ENCODE measurements around the gene TBC1D16. TPM values are rescaled to one million over a fixed set of nuclear protein-coding genes. Genes with fewer than 3 reads are reported as not detected.

The TBC1D16 gene
- total RNA-seq, 2 experiments from 2014 or later = 0.74 to 1.2 TPM

DNA sequence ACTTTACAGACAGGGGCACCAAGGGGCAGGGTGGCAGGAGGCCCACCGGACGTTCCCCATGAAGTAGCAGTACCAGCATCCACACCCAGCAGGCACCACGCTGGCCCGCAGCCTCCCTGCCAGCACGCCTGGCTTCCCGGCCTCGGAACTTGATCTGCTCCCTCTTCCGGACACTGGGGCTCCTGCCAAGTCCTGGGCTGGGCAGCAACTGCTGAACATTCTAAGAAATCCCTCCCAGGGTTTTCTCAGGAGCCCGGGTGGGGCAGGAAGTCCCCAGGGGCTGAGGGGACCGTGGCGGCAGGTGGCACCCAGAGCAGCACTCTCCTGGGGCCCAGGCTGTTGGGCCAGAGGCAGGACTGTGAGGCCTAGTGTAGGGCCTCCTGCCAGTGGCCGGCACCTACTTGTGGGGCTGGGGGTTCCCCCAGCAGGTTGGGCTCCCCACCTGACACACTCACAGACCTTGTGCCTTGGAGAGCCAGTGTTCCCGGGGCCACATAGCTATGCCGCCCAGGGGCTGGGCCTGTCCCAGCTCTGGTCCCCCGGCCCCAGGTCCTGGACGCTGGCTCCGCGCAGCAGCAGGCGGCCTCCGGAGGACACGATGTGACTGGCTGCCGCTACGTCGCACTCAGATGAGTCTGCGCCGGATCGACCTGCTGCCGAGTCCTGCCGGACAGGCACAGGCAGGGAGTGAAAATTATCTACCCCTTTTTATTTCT, 110.3 kb downstream of the TBC1D16 start:
- ChIA-PET POLR2A (no interaction called here), CTCF (interaction anchor here (1.4 to 2.1 kb wide), 2 partner anchors 9 to 21 kb away, joined by 3 to 6 read pairs; no protein-coding TSS in a partner anchor)
- DNase-seq = no peak
- Mint-ChIP-seq H3K4me1 (peaks cover 28% of the 10 kb centered on the region), H3K4me3 (no peak overlapping the region), H3K27me3 (peaks cover 5% of the 10 kb centered on the region), H3K9me3 (no peaks in the 10 kb centered on the region), H3K36me3 (ENCODE audit: low read depth) (no peaks in the 10 kb centered on the region), H3K27ac (no peak overlapping the region)

DNA sequence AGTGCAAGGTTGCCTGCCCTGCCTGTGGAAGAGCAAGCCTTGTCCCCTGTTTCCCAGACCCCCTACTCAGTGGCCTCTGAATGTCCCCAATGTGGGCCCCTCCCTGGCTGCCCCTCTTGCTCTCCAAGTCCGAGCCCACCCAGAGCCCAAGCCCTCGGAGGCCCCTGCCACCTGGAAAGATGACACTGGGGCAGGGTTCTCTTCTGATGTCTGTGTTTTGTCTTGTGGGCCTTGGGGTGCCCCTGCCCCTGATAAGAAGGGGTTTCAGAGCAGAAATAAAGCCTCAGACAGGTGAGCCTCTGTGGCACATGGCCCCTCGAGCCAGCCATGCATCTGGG, 111.1 kb downstream of the TBC1D16 start:
- H3K9me3 Mint-ChIP-seq = no peaks in the 10 kb centered on the region
- H3K27me3 Mint-ChIP-seq = peaks cover 5% of the 10 kb centered on the region
- peak overlapping the region; percentile 40 for H3K4me3 Mint-ChIP-seq
- H3K36me3 Mint-ChIP-seq (ENCODE audit: low read depth) = no peaks in the 10 kb centered on the region
- no peak overlapping the region for H3K27ac Mint-ChIP-seq
- H3K4me1 Mint-ChIP-seq = peaks cover 28% of the 10 kb centered on the region
- CTCF ChIA-PET = interaction anchor here (1.4 kb wide), 1 partner anchor 9 kb away, joined by 3 read pairs; no protein-coding TSS in a partner anchor
- POLR2A ChIA-PET = no interaction called here
- no peak for DNase-seq

DNA sequence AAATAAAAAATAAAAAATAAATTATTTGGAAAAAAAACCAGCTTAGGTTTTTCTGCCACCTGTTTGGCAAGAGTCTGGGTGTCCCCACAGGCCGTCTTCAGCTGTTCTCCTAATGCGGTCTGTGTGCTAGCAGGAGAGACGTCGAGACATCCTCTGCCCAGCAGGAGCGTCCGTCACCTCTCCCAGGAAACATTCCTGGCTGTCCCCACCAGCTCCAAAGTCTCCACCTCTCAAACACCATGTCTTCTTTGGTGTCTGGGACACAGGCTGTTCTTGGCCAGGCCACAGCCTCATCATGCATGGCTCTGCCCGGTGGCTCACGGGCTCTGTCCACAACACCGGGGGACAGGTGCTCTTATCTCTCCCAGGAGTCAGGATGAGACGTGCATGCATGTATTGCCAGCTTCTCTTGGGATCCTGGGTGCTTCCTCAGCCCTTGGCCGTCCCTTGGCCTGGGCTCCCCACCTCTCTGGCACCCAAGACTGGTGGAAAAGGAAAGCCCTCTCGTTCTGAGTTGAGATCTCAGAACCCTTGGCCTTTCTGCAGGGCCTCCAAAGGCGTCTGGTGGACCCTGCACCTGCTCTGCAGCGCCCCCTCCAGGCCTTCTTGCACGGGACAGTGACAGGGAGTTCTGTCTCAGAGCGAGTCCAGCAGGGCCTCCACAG, 111.6 kb downstream of the TBC1D16 start:
- CTCF ChIA-PET = interaction anchor here (0.8 kb wide), 1 partner anchor 15 kb away, joined by 3 read pairs; no protein-coding TSS in a partner anchor
- Mint-ChIP-seq H3K27me3 (peaks cover 5% of the 10 kb centered on the region), H3K4me1 (peaks cover 28% of the 10 kb centered on the region), H3K36me3 (ENCODE audit: low read depth) (no peaks in the 10 kb centered on the region), H3K9me3 (no peaks in the 10 kb centered on the region), H3K27ac (no peak overlapping the region), H3K4me3 (peak overlapping the region; percentile 13)
- POLR2A ChIA-PET = no interaction called here
- DNase-seq = peak; percentile 44

DNA sequence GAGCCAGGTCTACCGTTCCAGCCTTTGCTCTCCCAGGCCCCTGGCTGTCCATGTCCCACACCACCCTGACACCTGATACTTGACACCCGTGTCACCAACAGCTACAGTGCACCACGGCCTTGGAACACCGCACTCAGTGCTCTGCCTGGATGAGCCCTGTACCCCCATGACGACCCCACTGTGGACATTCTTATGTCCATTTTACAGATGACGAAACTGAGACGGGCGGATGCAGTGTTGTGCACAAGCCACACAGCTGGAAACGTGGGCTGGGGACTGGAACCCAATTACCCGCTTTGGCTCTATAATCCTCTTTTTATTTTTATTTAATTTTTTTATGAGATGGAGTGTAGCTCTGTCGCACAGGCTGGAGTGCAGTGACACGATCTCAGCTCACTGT, 112.9 kb downstream of the TBC1D16 start:
- ChIA-PET CTCF (no interaction called here), POLR2A (no interaction called here)
- Mint-ChIP-seq H3K27me3 (peaks cover 2% of the 10 kb centered on the region), H3K27ac (no peak overlapping the region), H3K36me3 (ENCODE audit: low read depth) (no peaks in the 10 kb centered on the region), H3K4me3 (no peak overlapping the region), H3K4me1 (peaks cover 26% of the 10 kb centered on the region), H3K9me3 (no peaks in the 10 kb centered on the region)
- no peak for DNase-seq

DNA sequence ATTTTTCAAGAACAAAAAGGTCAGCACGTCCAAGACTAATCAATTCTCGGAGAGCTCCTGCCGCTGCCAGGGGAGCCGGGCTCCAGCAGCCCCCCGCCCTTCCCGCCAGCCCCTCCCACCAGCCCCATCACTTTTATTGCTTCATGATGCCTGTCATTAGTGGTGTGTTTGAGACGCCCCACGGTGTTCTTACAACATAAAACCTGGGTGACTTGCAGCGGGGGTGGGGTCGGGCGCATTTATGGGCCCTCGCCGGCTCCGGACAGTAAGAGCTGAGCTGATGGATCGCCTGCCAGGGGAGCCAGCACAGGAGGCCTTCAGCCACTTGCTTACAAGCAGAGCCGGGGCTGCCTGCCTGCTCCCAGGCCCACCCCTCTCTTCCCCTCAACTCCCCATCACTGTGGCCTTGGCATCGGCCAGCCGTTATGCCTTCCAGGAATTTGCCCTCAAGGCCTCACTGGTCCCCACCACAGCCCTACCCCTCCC, 113.5 kb downstream of the TBC1D16 start:
- ChIA-PET CTCF (no interaction called here), POLR2A (no interaction called here)
- H3K27ac Mint-ChIP-seq = peak overlapping the region; percentile 77
- H3K27me3 Mint-ChIP-seq = peaks cover 2% of the 10 kb centered on the region
- no peaks in the 10 kb centered on the region for H3K9me3 Mint-ChIP-seq
- peaks cover 20% of the 10 kb centered on the region for H3K4me1 Mint-ChIP-seq
- no peak overlapping the region for H3K4me3 Mint-ChIP-seq
- H3K36me3 Mint-ChIP-seq (ENCODE audit: low read depth) = no peaks in the 10 kb centered on the region
- DNase-seq = no peak

DNA sequence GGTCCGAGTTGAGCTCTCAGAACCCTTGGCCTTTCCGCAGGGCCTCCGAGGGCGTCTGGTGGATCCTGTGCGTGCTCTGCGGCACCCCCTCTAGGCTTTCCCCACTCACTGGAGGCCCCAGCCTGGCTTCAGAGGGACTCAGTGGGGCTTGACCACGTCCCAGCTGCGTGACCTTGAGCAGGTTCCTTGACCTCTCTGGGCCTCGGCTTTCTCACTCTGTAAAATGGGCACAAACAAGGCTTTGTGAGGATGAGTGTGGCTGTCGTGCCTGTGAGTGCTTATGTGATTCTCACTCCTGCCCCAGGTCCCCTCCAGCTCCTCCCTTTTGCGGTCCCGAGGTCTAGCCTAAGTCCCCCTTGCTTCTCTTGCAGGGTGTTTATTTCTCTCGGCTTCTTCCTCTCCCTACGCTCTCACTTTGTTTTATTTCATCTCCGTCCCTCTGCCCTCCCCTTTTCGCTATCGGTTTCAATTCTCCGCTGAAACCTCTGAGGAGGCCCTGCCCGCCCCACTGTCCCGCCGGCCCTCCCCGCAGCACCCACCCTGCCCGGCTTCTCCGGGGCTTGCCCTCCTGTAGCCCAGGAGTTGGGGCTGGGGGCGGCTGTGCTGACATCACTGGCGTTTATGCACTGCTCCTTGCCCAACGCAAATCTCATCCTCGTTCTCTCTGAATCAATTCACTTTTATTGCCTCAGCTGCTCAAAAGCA, 114.1 kb downstream of the TBC1D16 start:
- Mint-ChIP-seq H3K4me1 (peaks cover 16% of the 10 kb centered on the region), H3K27ac (peak overlapping the region; percentile 77), H3K36me3 (ENCODE audit: low read depth) (no peaks in the 10 kb centered on the region), H3K9me3 (no peaks in the 10 kb centered on the region), H3K27me3 (peaks cover 2% of the 10 kb centered on the region), H3K4me3 (peak overlapping the region; percentile 19)
- ChIA-PET POLR2A (no interaction called here), CTCF (no interaction called here)
- no peak for DNase-seq

DNA sequence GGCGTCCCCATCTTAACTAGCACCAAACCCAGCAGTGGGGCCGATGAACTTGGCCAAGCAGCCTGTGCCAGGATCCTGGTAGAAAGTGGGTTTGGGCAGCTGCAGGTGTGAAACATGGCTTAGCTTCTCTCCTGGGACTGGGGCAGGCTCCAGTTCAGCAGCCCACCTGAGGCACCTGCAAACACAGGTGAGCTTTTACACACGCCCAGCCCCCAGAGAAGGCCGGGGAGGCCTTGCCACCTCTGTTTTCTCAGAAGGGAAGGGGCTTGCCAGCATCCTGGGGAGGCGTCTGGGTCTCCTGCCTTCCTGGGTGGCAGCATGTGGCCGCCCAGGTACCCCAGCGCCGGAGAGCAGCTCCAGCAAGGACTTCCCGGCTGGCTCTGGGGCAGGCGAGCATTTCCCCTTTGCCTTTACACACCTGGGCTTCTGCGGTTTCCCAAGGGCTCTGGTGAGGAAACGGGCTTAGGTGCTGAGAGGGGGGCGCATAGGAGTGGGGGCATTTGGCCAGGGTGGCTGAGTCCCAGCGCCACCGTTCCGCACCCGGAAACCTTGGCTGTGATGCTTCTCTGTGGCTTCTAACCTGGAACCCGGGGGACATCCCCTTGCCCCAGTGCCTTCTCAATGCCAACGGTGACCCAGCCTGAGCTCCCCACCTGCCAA, 114.8 kb downstream of the TBC1D16 start:
- Mint-ChIP-seq H3K9me3 (no peaks in the 10 kb centered on the region), H3K27me3 (peaks cover 2% of the 10 kb centered on the region), H3K36me3 (ENCODE audit: low read depth) (no peaks in the 10 kb centered on the region), H3K4me3 (no peak overlapping the region), H3K4me1 (peaks cover 14% of the 10 kb centered on the region), H3K27ac (no peak overlapping the region)
- ChIA-PET POLR2A (no interaction called here), CTCF (no interaction called here)
- DNase-seq = no peak

DNA sequence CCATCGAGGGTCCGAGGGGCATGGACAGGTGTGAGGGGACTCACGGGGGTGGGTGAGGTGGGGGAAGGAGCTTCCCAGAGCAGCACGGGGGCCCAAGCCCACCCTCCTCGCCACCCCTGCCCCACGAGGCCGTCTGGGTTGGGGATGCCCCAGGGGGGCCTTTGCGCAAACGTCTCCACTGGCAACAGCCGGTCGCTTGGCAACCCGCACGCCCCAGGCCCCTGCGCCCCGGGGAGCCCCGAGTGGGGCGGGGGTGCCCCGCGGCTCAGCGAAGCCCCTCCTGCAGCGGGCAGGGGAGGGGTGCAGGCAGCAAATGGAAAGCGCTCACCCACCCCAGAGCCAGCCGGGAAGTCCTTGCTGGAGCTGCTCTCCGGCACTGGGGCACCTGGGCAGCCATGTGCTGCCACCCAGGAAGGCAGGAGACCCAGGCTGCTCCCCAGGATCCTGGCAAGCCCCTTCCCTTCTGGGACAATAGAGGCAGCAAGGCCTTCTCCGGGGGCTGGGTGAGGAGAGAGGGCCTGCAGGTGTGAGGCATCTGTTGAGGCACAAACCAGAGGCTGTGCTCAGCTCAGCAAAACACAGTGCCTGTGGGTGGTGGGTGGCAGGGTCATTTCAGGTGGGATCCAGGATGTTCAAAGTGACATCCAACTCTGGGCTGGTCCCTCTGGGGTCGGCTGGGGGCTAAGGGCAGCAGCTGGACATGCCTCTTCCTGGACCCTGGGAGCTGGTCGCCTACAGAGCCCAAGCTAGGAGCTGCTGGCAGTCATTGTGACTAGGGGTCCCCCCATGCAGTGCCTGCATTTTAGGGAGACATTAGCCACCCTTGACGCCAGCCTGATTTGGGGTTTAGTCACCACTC, 115.6 kb downstream of the TBC1D16 start:
- no peaks in the 10 kb centered on the region for H3K36me3 Mint-ChIP-seq (ENCODE audit: low read depth)

DNA sequence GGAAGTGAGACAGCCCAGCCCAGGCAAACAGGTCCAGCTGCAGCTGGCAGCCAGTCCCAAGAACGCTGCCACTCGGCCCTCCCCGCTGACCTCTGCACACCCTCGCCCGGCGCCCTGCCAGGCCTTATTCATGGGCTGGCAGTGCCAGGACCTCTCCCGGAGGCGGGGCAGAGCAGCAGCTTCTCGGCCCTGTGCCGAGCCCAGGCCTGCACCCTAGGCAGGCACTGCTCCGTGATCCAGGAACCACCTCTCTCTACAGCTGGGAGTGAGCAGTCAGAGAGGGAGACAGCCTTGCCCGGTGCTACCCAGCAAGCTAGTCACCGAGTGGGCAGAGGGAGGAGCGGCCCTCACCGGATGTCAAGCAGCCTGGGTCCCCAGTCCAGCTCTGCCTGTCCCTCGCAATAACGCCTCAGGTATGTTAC, 116.5 kb downstream of the TBC1D16 start:
- H3K4me1 Mint-ChIP-seq = peaks cover 4% of the 10 kb centered on the region
- no peak for DNase-seq
- H3K27me3 Mint-ChIP-seq = peaks cover 2% of the 10 kb centered on the region
- H3K9me3 Mint-ChIP-seq = no peaks in the 10 kb centered on the region
- ChIA-PET CTCF (no interaction called here), POLR2A (no interaction called here)
- no peaks in the 10 kb centered on the region for H3K36me3 Mint-ChIP-seq (ENCODE audit: low read depth)
- H3K27ac Mint-ChIP-seq = no peak overlapping the region
- no peak overlapping the region for H3K4me3 Mint-ChIP-seq

More for the DNA sequence above, 115.6 kb downstream of the TBC1D16 start:
- ChIA-PET POLR2A (no interaction called here), CTCF (no interaction called here)
- H3K4me1 Mint-ChIP-seq = peaks cover 11% of the 10 kb centered on the region
- H3K27me3 Mint-ChIP-seq = peaks cover 2% of the 10 kb centered on the region
- peak overlapping the region; percentile 50 for H3K27ac Mint-ChIP-seq
- H3K9me3 Mint-ChIP-seq = no peaks in the 10 kb centered on the region
- no peak overlapping the region for H3K4me3 Mint-ChIP-seq
- DNase-seq = no peak

DNA sequence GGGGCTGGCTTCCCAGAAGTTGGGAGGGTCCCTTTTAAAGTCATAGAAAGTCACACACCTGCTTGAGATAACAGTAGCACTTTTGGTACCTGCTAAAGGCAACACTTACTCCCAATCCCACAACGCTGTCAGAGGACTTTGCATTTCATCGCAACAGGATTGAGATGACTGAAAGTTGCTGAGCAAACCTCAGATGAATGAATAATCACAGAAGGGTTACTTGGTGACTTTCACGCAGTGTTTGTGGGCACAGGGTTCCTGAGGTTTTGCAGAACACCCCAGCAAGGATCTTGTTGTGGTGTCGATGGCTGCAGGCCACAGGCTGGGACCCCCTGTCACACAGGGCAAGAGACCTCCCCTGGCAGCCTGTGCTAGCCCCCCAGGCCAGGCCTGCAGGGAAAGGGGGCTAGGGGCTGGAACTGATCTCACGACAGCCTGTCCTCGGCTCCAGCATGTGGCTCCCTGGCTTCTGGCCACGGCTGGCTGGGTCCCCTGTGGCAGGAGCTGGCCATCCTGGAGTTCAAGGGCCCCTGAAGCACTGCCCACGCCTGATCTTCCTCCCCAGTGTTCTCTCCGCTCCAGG, 117.0 kb downstream of the TBC1D16 start:
- peaks cover 4% of the 10 kb centered on the region for H3K4me1 Mint-ChIP-seq
- no peak for DNase-seq
- peaks cover 2% of the 10 kb centered on the region for H3K27me3 Mint-ChIP-seq
- H3K36me3 Mint-ChIP-seq (ENCODE audit: low read depth) = no peaks in the 10 kb centered on the region
- H3K27ac Mint-ChIP-seq = no peak overlapping the region
- CTCF ChIA-PET = no interaction called here
- H3K9me3 Mint-ChIP-seq = no peaks in the 10 kb centered on the region
- no peak overlapping the region for H3K4me3 Mint-ChIP-seq
- POLR2A ChIA-PET = no interaction called here

DNA sequence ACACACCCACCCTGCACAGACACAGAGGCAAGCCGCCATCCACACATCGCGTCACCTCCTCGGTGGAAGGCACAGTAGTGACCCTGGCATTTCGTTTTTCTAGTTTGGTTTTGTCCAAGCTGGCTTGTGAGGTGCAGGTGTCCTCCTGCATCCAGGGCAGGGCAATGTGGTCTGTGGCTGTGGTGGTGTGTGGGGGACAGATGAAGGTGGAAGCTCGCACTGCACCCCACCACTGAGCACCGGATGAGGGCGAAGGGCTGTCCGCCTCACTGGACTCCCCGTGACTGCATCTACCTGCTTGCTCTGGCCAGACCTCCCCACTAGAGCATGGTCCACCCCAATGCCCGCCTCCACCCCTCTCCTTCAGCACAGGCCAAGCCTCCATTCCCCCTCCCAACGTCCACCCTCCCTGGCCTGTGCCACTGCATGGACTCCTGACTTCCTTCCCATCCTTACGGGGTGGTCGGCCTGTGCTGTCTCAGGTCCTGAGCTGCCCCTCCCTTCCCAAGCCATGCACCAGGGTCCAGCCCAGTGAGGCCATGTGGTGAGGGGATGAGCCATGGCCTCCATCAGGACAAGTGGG, 117.7 kb downstream of the TBC1D16 start:
- CTCF ChIA-PET = no interaction called here

More for the DNA sequence above, 117.7 kb downstream of the TBC1D16 start:
- Mint-ChIP-seq H3K27me3 (peaks cover 2% of the 10 kb centered on the region), H3K4me3 (no peak overlapping the region), H3K9me3 (no peaks in the 10 kb centered on the region), H3K36me3 (ENCODE audit: low read depth) (no peaks in the 10 kb centered on the region), H3K4me1 (peaks cover 4% of the 10 kb centered on the region), H3K27ac (no peak overlapping the region)
- no peak for DNase-seq
- POLR2A ChIA-PET = no interaction called here

All from activated CD4-positive, alpha-beta T cell treated with anti-CD3 and anti-CD28 coated beads, Interleukin-2, amount 10 ng/mL, durations not matched to agents 7 days and 5 days (primary cell).